SK-N-SH (cell line): ENCODE measurements around the gene PRMT7. TPM values are rescaled to one million over a fixed set of nuclear protein-coding genes. Genes with fewer than 3 reads are reported as not detected.

Experiments
- CTCF ChIA-PET: fragments of 300-600, 350-600 bp; formaldehyde crosslinking; extraction: SDS; loops from one replicate; lab custom pipeline; 2021; lab: Yijun Ruan, JAX
- POLR2A ChIA-PET: fragments of 350-600 bp; sonication (Branson Sonifier 250); formaldehyde crosslinking; extraction: SDS; loops from one replicate; lab custom pipeline; 2020; ENCODE audit warnings: antibody characterized with exemption, inconsistent platforms; lab: Yijun Ruan, JAX
- DNase-seq: peaks from one replicate; pipeline ENCODE4 v3.0.0; 2012
- H2AFZ ChIP-seq: fragments of 200-600 bp; sonication (generic); 2 replicates; pipeline ENCODE4 v1.8.1; 2016; ENCODE audit warnings: antibody characterized with exemption, mild to moderate bottlenecking, low read depth
- H3F3A ChIP-seq: fragments of 200-600 bp; sonication (generic); replicated peaks from 2 replicates; pipeline ENCODE3; 2016; ENCODE audit warnings: antibody characterized with exemption, mild to moderate bottlenecking; ENCODE audit not compliant: insufficient read depth
- H3K27ac ChIP-seq, 2 experiments: fragments of 200-500 bp in 1 of 2; fragments of 200-600 bp in 1 of 2; sonication (Bioruptor generic) in 1 of 2; sonication (generic), shearing (Covaris generic) in 1 of 2; 2 replicates each; pipeline versions ENCODE4 v1.5.1 to v1.6.1; 2014 to 2016; ENCODE audit warnings: low read depth in 2 of 2, inconsistent platforms in 1 of 2, low read length in 1 of 2, mild to moderate bottlenecking in 1 of 2, mixed read lengths in 1 of 2
- H3K27me3 ChIP-seq: fragments of 200-600 bp; sonication (generic), shearing (Covaris generic); 2 replicates; pipeline ENCODE4 v1.6.1; 2016; ENCODE audit warnings: mixed run types; ENCODE audit not compliant: insufficient read depth
- H3K36me3 ChIP-seq, 2 experiments: fragments of 200-500 bp in 1 of 2; fragments of 200-600 bp in 1 of 2; sonication (Bioruptor generic) in 1 of 2; sonication (generic) in 1 of 2; replicated peaks in 1 of 2; 2 replicates each; pipeline versions ENCODE3 to v1.5.1; 2014 to 2016; ENCODE audit warnings: low read length in 1 of 2, mild to moderate bottlenecking in 1 of 2; ENCODE audit not compliant: insufficient read depth in 2 of 2, control insufficient read depth in 1 of 2
- H3K4me1 ChIP-seq, 2 experiments: fragments of 200-500 bp in 1 of 2; fragments of 200-600 bp in 1 of 2; sonication (Bioruptor generic) in 1 of 2; sonication (generic), shearing (Covaris generic) in 1 of 2; 2 replicates each; pipeline versions ENCODE4 v1.5.1 to v1.6.1; 2014 to 2016; ENCODE audit warnings: low read depth in 1 of 2, low read length in 1 of 2, mixed run types in 1 of 2; ENCODE audit not compliant: insufficient read depth in 2 of 2, control insufficient read depth in 1 of 2
- H3K4me2 ChIP-seq: fragments of 200-600 bp; sonication (generic), shearing (Covaris generic); 2 replicates; pipeline ENCODE4 v1.6.1; 2017; ENCODE audit warnings: mixed run types
- H3K4me3 ChIP-seq, 2 experiments: fragments of 200-500 bp in 1 of 2; fragments of 200-600 bp in 1 of 2; sonication (Bioruptor generic) in 1 of 2; sonication (generic), shearing (Covaris generic) in 1 of 2; 2 replicates each; pipeline versions ENCODE4 v1.5.1 to v1.8.1; 2014 to 2016; ENCODE audit warnings: low read depth in 2 of 2, inconsistent platforms in 1 of 2, low read length in 1 of 2, mild to moderate bottlenecking in 1 of 2, mixed read lengths in 1 of 2, moderate library complexity in 1 of 2
- H3K79me2 ChIP-seq: fragments of 200-600 bp; sonication (generic); 2 replicates; pipeline ENCODE4 v1.8.1; 2017; ENCODE audit warnings: mild to moderate bottlenecking; ENCODE audit not compliant: insufficient read depth
- H3K9ac ChIP-seq: fragments of 200-600 bp; sonication (generic); 2 replicates; pipeline ENCODE4 v1.6.1; 2017; ENCODE audit warnings: mixed run types
- H3K9me2 ChIP-seq: fragments of 200-600 bp; sonication (generic); 2 replicates; pipeline ENCODE4 v1.6.1; 2017; ENCODE audit warnings: mixed run types
- H3K9me3 ChIP-seq: fragments of 200-600 bp; sonication (generic); 2 replicates; pipeline ENCODE4 v1.6.1; 2017; ENCODE audit warnings: mixed run types, mild to moderate bottlenecking, moderate library complexity
- H4K20me1 ChIP-seq: fragments of 200-600 bp; sonication (generic); 2 replicates; pipeline ENCODE4 v1.6.1; 2017; ENCODE audit warnings: mild to moderate bottlenecking, mixed run types; ENCODE audit not compliant: insufficient read depth
- CHD2 ChIP-seq: fragments of 150-350 bp; IDR thresholded peaks from 2 replicates; pipeline ENCODE4 v1.6.1; 2018; ENCODE audit warnings: low read length; ENCODE audit not compliant: partially characterized antibody
- CTCF ChIP-seq: fragments of 200-600 bp; sonication (generic); IDR thresholded peaks from 2 replicates; pipeline ENCODE4 v1.6.1; 2017; ENCODE audit warnings: antibody characterized with exemption, mild to moderate bottlenecking, moderate library complexity
- ELF1 ChIP-seq: IDR thresholded peaks from 2 replicates; pipeline ENCODE4 v1.4.0; 2012
- FOSL2 ChIP-seq: IDR thresholded peaks from 2 replicates; pipeline ENCODE4 v1.4.0; 2012; ENCODE audit warnings: low read depth, mild to moderate bottlenecking, moderate library complexity, borderline replicate concordance
- FOXJ3 ChIP-seq: sonication (generic); formaldehyde crosslinking; IDR thresholded peaks from 2 replicates; pipeline ENCODE4 v1.5.1; 2020; ENCODE audit warnings: mild to moderate bottlenecking, missing genetic modification reagents
- GABPA ChIP-seq: IDR thresholded peaks from 2 replicates; pipeline ENCODE4 v1.4.0; 2012; ENCODE audit warnings: low read depth, mild to moderate bottlenecking
- JUND ChIP-seq: IDR thresholded peaks from 2 replicates; pipeline ENCODE4 v1.4.0; 2012
- MEF2A ChIP-seq: IDR thresholded peaks from 2 replicates; pipeline ENCODE4 v1.4.0; 2012; ENCODE audit warnings: low read depth, borderline replicate concordance
- MXI1 ChIP-seq: IDR thresholded peaks from 2 replicates; pipeline ENCODE4 v1.6.1; 2012; ENCODE audit warnings: mild to moderate bottlenecking, low read depth, low read length, improper control_type of control experiment
- NFIC ChIP-seq: IDR thresholded peaks from 2 replicates; pipeline ENCODE4 v1.4.0; 2012; ENCODE audit warnings: borderline replicate concordance
- NRF1 ChIP-seq: IDR thresholded peaks from 2 replicates; pipeline ENCODE4 v1.6.1; 2012; ENCODE audit warnings: low read depth, mild to moderate bottlenecking, low read length
- POLR2AphosphoS5 ChIP-seq: IDR thresholded peaks from 2 replicates; pipeline ENCODE4 v1.6.1; 2012; ENCODE audit warnings: low read depth, low read length
- RAD21 ChIP-seq: IDR thresholded peaks from 2 replicates; pipeline ENCODE4 v1.6.1; 2012; ENCODE audit warnings: mild to moderate bottlenecking, low read length
- RFX5 ChIP-seq: IDR thresholded peaks from 2 replicates; pipeline ENCODE4 v1.6.1; 2012; ENCODE audit warnings: mild to moderate bottlenecking, improper control_type of control experiment, low read length
- TAF1 ChIP-seq: IDR thresholded peaks from 2 replicates; pipeline ENCODE4 v1.6.1; 2012; ENCODE audit warnings: low read depth, mild to moderate bottlenecking, low read length, moderate library complexity, borderline replicate concordance
- USF1 ChIP-seq: IDR thresholded peaks from 2 replicates; pipeline ENCODE4 v1.4.0; 2012; ENCODE audit warnings: low read depth, borderline replicate concordance
- YY1 ChIP-seq: IDR thresholded peaks from 2 replicates; pipeline ENCODE4 v1.4.0; 2012; ENCODE audit warnings: low read depth, mild to moderate bottlenecking
- WGBS: methylation state at CpG from one replicate; pipeline ENCODE4 v1.1.6; 2017; ENCODE audit warnings: low lambda C conversion rate; 5-methylcytosine and 5-hydroxymethylcytosine counted together
- polyA plus RNA-seq, 3 experiments: library from polyadenylated mRNA; depleted of rRNA; stranded (reverse); fragments of >200 nt; gene quantifications; 2 replicates each; pipeline ENCODE4 v1.2.3, GENCODE V29; 2012
- TF ChIP-seq, protein P1 (sequence below): IDR thresholded peaks from 2 replicates; pipeline ENCODE4 v1.4.0; 2012; ENCODE audit warnings: low read depth

Gene PRMT7
- polyA plus RNA-seq, 1 of the 3 experiments (the other 2 are of a cell fraction), result 46.0 TPM

GRCh38 chr16:68371706-68372380 lies 61.0 kb downstream of the PRMT7 start:
- Histone ChIP-seq H3K36me3 (no peaks in the 10 kb centered on the region), H3K27ac (no peak overlapping the region), H3F3A (no peaks in the 10 kb centered on the region), H3K9me3 (no peaks in the 10 kb centered on the region), H3K9me2 (no peaks in the 10 kb centered on the region), H3K9ac (no peak overlapping the region), H3K4me2 (no peak overlapping the region), H3K4me1 (peaks cover 0 to 19% of the 10 kb centered on the region in 2 experiments; a peak in 1 of 4 replicates), H4K20me1 (no peaks in the 10 kb centered on the region), H2AFZ (no peak overlapping the region), H3K79me2 (no peaks in the 10 kb centered on the region), H3K4me3 (no peak overlapping the region), H3K27me3 (no peaks in the 10 kb centered on the region)
- WGBS, result 70% methylated on average over 31 of the region's 40 CpGs
- DNase-seq, result no peak
- TF ChIP-seq CTCF (no peak), JUND (no peak), NRF1 (no peak), TAF1 (no peak), YY1 (no peak), MEF2A (no peak), USF1 (no peak), MXI1 (no peak), NFIC (no peak), GABPA (no peak), RAD21 (no peak), RFX5 (no peak), ELF1 (no peak), FOSL2 (no peak), CHD2 (no peak), POLR2AphosphoS5 (no peak), FOXJ3 (CRISPR knock-in tag) (no peak)
- TF ChIP-seq, protein P1, sequence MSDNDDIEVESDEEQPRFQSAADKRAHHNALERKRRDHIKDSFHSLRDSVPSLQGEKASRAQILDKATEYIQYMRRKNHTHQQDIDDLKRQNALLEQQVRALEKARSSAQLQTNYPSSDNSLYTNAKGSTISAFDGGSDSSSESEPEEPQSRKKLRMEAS, result no peak
- POLR2A ChIA-PET, result interaction anchor here (0.6 to 0.8 kb wide), 2 partner anchors 8 to 89 kb away, joined by 3 to 5 read pairs; no protein-coding TSS in a partner anchor
- CTCF ChIA-PET, result interaction anchor here (0.8 to 3.0 kb wide), 5 partner anchors 9 to 156 kb away, joined by 4 to 9 read pairs (median 6); no protein-coding TSS in a partner anchor
